Measurements from ENCODE around the gene VTI1A.

DNA sequence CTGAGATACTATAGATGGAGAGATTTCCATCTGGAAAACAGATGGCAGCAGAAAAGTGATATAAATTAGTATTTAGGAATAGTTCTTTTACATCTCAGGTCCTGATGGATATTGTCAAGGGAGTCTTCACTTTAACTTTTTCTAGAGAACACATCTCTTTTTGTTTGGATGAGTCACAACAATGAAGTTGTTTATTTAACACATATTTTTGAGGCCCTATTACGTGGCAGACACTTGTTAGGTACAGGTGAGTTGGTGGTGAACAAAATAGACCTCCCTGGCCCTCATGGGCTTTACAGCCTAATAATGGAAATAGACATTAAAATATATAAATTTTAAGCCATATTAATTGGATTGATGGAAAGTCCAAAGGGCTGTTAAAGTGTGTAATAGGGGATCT, 168.3 kb downstream of the VTI1A start:
- no peak for TF ChIP-seq POLR2A (IDR thresholded peaks at IDR 0.05)
- TF ChIP-seq, protein P1, sequence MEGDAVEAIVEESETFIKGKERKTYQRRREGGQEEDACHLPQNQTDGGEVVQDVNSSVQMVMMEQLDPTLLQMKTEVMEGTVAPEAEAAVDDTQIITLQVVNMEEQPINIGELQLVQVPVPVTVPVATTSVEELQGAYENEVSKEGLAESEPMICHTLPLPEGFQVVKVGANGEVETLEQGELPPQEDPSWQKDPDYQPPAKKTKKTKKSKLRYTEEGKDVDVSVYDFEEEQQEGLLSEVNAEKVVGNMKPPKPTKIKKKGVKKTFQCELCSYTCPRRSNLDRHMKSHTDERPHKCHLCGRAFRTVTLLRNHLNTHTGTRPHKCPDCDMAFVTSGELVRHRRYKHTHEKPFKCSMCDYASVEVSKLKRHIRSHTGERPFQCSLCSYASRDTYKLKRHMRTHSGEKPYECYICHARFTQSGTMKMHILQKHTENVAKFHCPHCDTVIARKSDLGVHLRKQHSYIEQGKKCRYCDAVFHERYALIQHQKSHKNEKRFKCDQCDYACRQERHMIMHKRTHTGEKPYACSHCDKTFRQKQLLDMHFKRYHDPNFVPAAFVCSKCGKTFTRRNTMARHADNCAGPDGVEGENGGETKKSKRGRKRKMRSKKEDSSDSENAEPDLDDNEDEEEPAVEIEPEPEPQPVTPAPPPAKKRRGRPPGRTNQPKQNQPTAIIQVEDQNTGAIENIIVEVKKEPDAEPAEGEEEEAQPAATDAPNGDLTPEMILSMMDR (IDR thresholded peaks at IDR 0.05) = no peak

Data from uterus (tissue), 2 donors.